A549 (cell line): ENCODE results near the gene FRY. TPM values are rescaled to one million over a fixed set of nuclear protein-coding genes. Genes with fewer than 3 reads are reported as not detected.

ENCODE experiments used
- ATAC-seq, 2 experiments: fragments of 200-7000 bp in 1 of 2; fragments of >200 bp in 1 of 2; cut with Nextera tagmentation in 1 of 2; cut with Tn5 transposase in 1 of 2; 3 replicates each; pipeline versions ENCODE4 v1.8.0 to v1.9.1; 2018 to 2020; ENCODE audit warnings: mild to moderate bottlenecking in 1 of 2, moderate library complexity in 1 of 2
- CTCF ChIA-PET: fragments of 300-600 bp; sonication (Branson Sonifier 250); formaldehyde crosslinking; extraction: SDS; loops from one replicate; lab custom pipeline; 2021; ENCODE audit warnings: antibody characterized with exemption, inconsistent platforms; lab: Yijun Ruan, JAX
- POLR2A ChIA-PET: fragments of 350-600 bp; formaldehyde crosslinking; extraction: SDS; loops from one replicate; lab custom pipeline; 2021; ENCODE audit warnings: antibody characterized with exemption, inconsistent platforms; lab: Yijun Ruan, JAX
- DNase-seq, 2 experiments: peaks; one replicate each; pipeline versions ENCODE4 v3.0.0 to v3.0.0-alpha.2; 2011 to 2016; ENCODE audit warnings: low read depth in 1 of 2, low spot score in 1 of 2
- FAIRE-seq: peaks from 2 replicates; lab custom pipeline; 2011; peaks lifted over from hg19 to GRCh38; lab: Jason Lieb, UNC
- H3K27ac ChIP-seq, 2 experiments: fragments of >200 bp; sonication (Bioruptor Twin); formaldehyde crosslinking; 3 replicates each; pipeline ENCODE4 v1.5.1; 2016 to 2017
- H3K4me1 ChIP-seq: fragments of >200 bp; sonication (Bioruptor Twin); formaldehyde crosslinking; 3 replicates; pipeline ENCODE4 v1.6.1; 2016
- H3K4me2 ChIP-seq: fragments of >200 bp; sonication (Bioruptor Twin); formaldehyde crosslinking; 3 replicates; pipeline ENCODE4 v1.6.1; 2016
- H3K4me3 ChIP-seq: fragments of >200 bp; sonication (Bioruptor Twin); formaldehyde crosslinking; 3 replicates; pipeline ENCODE4 v1.5.1; 2016
- H3K9me3 ChIP-seq: fragments of >200 bp; sonication (Bioruptor Twin); formaldehyde crosslinking; 3 replicates; pipeline ENCODE4 v1.6.1; 2016
- BHLHE40 ChIP-seq: IDR thresholded peaks from 2 replicates; pipeline ENCODE4 v1.6.1; 2012; ENCODE audit warnings: low read depth, low read length, inconsistent platforms
- CBX8 ChIP-seq: fragments of 200-600 bp; sonication (generic); IDR thresholded peaks from 2 replicates; pipeline ENCODE4 v1.6.1; 2016
- CHD2 ChIP-seq: fragments of 150-350 bp; IDR thresholded peaks from 2 replicates; pipeline ENCODE4 v1.6.1; 2014; ENCODE audit warnings: low read length; ENCODE audit not compliant: partially characterized antibody
- EHF ChIP-seq: fragments of 250-450 bp; sonication (Bioruptor Pico); IDR thresholded peaks from 2 replicates; pipeline ENCODE4 v1.5.0; 2020; ENCODE audit warnings: mild to moderate bottlenecking
- FOXS1 ChIP-seq: fragments of 250-450 bp; sonication (Bioruptor Pico); IDR thresholded peaks from 2 replicates; pipeline ENCODE4 v1.5.0; 2020; ENCODE audit warnings: mild to moderate bottlenecking, moderate library complexity
- GATA3 ChIP-seq: IDR thresholded peaks from 2 replicates; pipeline ENCODE4 v1.6.1; 2012; ENCODE audit warnings: borderline replicate concordance
- HDAC2 ChIP-seq: fragments of 200-600 bp; sonication (generic); IDR thresholded peaks from 2 replicates; pipeline ENCODE4 v1.6.1; 2016
- HOXA7 ChIP-seq: fragments of 250-450 bp; sonication (Bioruptor Pico); IDR thresholded peaks from 2 replicates; pipeline ENCODE4 v1.5.0; 2020; ENCODE audit warnings: mild to moderate bottlenecking, moderate library complexity
- HOXB5 ChIP-seq: fragments of 250-450 bp; sonication (Bioruptor Pico); IDR thresholded peaks from 2 replicates; pipeline ENCODE4 v1.5.0; 2020; ENCODE audit warnings: mild to moderate bottlenecking, moderate library complexity
- JUN ChIP-seq, 2 experiments: fragments of >200 bp; sonication (Bioruptor Twin); formaldehyde crosslinking; IDR thresholded peaks; 2 replicates in 1 of 2; 3 replicates in 1 of 2; pipeline ENCODE4 v1.6.1; 2016 to 2017
- MAFK ChIP-seq: fragments of 450-650 bp; IDR thresholded peaks from 2 replicates; pipeline ENCODE4 v1.6.1; 2014; ENCODE audit not compliant: partially characterized antibody
- NFE2L2 ChIP-seq: fragments of 150-350 bp; conservative IDR thresholded peaks from 2 replicates; pipeline ENCODE4 v1.6.1; 2014; ENCODE audit warnings: low read length
- NPAS2 ChIP-seq: fragments of 250-450 bp; sonication (Bioruptor Pico); IDR thresholded peaks from 2 replicates; pipeline ENCODE4 v1.8.0; 2022; ENCODE audit warnings: mild to moderate bottlenecking, moderate library complexity, borderline replicate concordance
- POLR2AphosphoS2 ChIP-seq: conservative IDR thresholded peaks from 2 replicates; pipeline ENCODE4 v1.6.1; 2012; ENCODE audit warnings: low read length, improper control_type of control experiment, inconsistent platforms
- REST ChIP-seq: fragments of 200-600 bp; sonication (generic); IDR thresholded peaks from 2 replicates; pipeline ENCODE4 v1.6.1; 2016; ENCODE audit warnings: antibody characterized with exemption, mild to moderate bottlenecking, moderate library complexity
- RFX5 ChIP-seq: fragments of 450-650 bp; IDR thresholded peaks from 2 replicates; pipeline ENCODE4 v1.7.1; 2014; ENCODE audit warnings: antibody characterized with exemption, mild to moderate bottlenecking, moderate library complexity
- RNF2 ChIP-seq: fragments of 200-600 bp; sonication (generic); IDR thresholded peaks from 2 replicates; pipeline ENCODE4 v1.6.1; 2016; ENCODE audit warnings: low read depth, mild to moderate bottlenecking, antibody characterized with exemption, moderate library complexity, borderline replicate concordance
- SMC3 ChIP-seq: fragments of >200 bp; sonication (Bioruptor Twin); formaldehyde crosslinking; IDR thresholded peaks from 3 replicates; pipeline ENCODE4 v1.6.1; 2018; ENCODE audit warnings: inconsistent platforms
- SREBF2 ChIP-seq: fragments of 450-650 bp; IDR thresholded peaks from 2 replicates; pipeline ENCODE4 v1.6.1; 2014; ENCODE audit warnings: mild to moderate bottlenecking, moderate library complexity
- TFCP2L1 ChIP-seq: fragments of 250-450 bp; sonication (Bioruptor Pico); IDR thresholded peaks from 2 replicates; pipeline ENCODE4 v1.5.0; 2021; ENCODE audit warnings: mild to moderate bottlenecking
- WGBS: methylation state at CpG from one replicate; pipeline ENCODE4 v1.1.6; 2017; ENCODE audit errors: missing lambda C conversion rate; 5-methylcytosine and 5-hydroxymethylcytosine counted together
- polyA plus RNA-seq, 4 experiments: library from polyadenylated mRNA; depleted of rRNA in 3 of 4; stranded (reverse); fragments of >200 nt; fragmentation: RNase III in 1 of 4; extraction: RNeasy Plus Mini Kit Qiagen cat#74134 plus additional on column Dnase treatment in 1 of 4; gene quantifications; 2 replicates in 3 of 4; 3 replicates in 1 of 4; pipeline ENCODE4 v1.2.3, GENCODE V29; 2011 to 2017
- TF ChIP-seq, protein P1 (sequence below): fragments of >200 bp; sonication (Bioruptor Twin); formaldehyde crosslinking; IDR thresholded peaks from 3 replicates; pipeline ENCODE4 v1.5.1; 2016
- TF ChIP-seq, protein P2 (sequence below): IDR thresholded peaks from 2 replicates; pipeline ENCODE4 v1.6.1; 2012
- TF ChIP-seq, protein P3 (sequence below): IDR thresholded peaks from 2 replicates; pipeline ENCODE4 v1.6.1; 2012; ENCODE audit warnings: low read depth, borderline replicate concordance
- TF ChIP-seq, protein P4 (sequence below): fragments of >200 bp; sonication (Bioruptor Twin); formaldehyde crosslinking; IDR thresholded peaks from 3 replicates; pipeline ENCODE4 v1.6.1; 2016

FRY gene
- polyA plus RNA-seq, 2 of the 4 experiments (the other 2 are of a cell fraction) = 0.08 to 0.26 TPM

- FAIRE-seq (no peak), ATAC-seq (no peak), DNase-seq (no peak)
- Histone ChIP-seq H3K4me1 (no peaks in the 10 kb centered on the region), H3K4me2 (no peak overlapping the region), H3K4me3 (no peak overlapping the region), H3K27ac (no peak overlapping the region), H3K9me3 (no peaks in the 10 kb centered on the region)
- CTCF ChIA-PET = no interaction called here
- 90% methylated on average over 4 of the region's 4 CpGs for WGBS
- POLR2A ChIA-PET = no interaction called here
- no peak for TF ChIP-seq POLR2AphosphoS2
- TF ChIP-seq SMC3 = no peak
- TF ChIP-seq, protein P1, sequence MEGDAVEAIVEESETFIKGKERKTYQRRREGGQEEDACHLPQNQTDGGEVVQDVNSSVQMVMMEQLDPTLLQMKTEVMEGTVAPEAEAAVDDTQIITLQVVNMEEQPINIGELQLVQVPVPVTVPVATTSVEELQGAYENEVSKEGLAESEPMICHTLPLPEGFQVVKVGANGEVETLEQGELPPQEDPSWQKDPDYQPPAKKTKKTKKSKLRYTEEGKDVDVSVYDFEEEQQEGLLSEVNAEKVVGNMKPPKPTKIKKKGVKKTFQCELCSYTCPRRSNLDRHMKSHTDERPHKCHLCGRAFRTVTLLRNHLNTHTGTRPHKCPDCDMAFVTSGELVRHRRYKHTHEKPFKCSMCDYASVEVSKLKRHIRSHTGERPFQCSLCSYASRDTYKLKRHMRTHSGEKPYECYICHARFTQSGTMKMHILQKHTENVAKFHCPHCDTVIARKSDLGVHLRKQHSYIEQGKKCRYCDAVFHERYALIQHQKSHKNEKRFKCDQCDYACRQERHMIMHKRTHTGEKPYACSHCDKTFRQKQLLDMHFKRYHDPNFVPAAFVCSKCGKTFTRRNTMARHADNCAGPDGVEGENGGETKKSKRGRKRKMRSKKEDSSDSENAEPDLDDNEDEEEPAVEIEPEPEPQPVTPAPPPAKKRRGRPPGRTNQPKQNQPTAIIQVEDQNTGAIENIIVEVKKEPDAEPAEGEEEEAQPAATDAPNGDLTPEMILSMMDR = no peak
- no peak for TF ChIP-seq JUN (IDR thresholded peaks at IDR 0.05)
Observed at GRCh38 chr13:32159137-32159869, 127.7 kb downstream of the FRY start.

DNA sequence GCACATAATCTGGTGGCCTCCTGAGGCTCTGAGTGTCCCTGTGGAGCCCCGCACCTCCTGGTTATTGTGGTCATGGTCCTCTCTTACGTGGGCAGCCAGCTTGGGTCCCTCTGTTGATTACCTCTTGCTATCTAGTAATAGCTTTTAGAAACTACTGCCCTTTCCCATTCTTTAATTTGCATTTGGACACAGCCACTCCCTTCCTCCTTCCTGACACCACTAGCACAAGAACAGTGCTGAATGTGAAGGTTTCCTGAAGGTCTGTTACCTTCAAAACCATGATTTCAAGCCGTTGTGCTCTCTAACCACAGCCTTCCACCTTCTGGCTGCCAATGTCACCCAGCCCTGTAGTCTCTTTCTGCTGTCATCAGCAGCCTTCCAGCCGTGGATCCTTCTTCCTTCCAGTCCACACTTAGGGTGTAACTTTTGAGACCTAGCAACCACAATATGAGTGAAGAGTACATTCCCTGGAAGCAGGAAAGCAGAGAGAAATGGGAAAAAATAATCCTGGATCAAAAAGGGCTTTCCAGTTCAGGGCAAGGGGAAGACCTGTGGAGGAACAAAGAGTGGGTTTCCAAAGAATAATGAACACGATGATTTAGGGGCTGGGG is 130.9 kb downstream of the FRY start:
- DNase-seq (no peak), FAIRE-seq (no peak), ATAC-seq (no peak)
- ChIA-PET CTCF (no interaction called here), POLR2A (no interaction called here)
- H3K4me1 ChIP-seq = no peaks in the 10 kb centered on the region
- no peaks in the 10 kb centered on the region for H3K9me3 ChIP-seq
- 41% methylated on average over 5 of the region's 5 CpGs for WGBS
- no peak overlapping the region for H3K4me3 ChIP-seq
- no peak overlapping the region for H3K4me2 ChIP-seq
- H3K27ac ChIP-seq = no peak overlapping the region
- TF ChIP-seq, protein P2, sequence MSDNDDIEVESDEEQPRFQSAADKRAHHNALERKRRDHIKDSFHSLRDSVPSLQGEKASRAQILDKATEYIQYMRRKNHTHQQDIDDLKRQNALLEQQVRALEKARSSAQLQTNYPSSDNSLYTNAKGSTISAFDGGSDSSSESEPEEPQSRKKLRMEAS = no peak
- TF ChIP-seq CBX8 (no peak), EHF (CRISPR knock-in tag) (no peak), BHLHE40 (no peak), FOXS1 (CRISPR knock-in tag) (no peak), SREBF2 (no peak), HOXB5 (CRISPR knock-in tag) (no peak), NFE2L2 (no peak), RFX5 (no peak), GATA3 (no peak), NPAS2 (CRISPR knock-in tag) (no peak), TFCP2L1 (CRISPR knock-in tag) (no peak), RNF2 (no peak), MAFK (no peak), HOXA7 (CRISPR knock-in tag) (no peak), CHD2 (no peak), HDAC2 (no peak), REST (no peak)
- TF ChIP-seq, protein P3, sequence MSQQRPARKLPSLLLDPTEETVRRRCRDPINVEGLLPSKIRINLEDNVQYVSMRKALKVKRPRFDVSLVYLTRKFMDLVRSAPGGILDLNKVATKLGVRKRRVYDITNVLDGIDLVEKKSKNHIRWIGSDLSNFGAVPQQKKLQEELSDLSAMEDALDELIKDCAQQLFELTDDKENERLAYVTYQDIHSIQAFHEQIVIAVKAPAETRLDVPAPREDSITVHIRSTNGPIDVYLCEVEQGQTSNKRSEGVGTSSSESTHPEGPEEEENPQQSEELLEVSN = no peak
- TF ChIP-seq, protein P4, sequence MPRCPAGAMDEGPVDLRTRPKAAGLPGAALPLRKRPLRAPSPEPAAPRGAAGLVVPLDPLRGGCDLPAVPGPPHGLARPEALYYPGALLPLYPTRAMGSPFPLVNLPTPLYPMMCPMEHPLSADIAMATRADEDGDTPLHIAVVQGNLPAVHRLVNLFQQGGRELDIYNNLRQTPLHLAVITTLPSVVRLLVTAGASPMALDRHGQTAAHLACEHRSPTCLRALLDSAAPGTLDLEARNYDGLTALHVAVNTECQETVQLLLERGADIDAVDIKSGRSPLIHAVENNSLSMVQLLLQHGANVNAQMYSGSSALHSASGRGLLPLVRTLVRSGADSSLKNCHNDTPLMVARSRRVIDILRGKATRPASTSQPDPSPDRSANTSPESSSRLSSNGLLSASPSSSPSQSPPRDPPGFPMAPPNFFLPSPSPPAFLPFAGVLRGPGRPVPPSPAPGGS = no peak
